Lower leg skin (tissue), 3 donors: ENCODE data around the gene PLXNC1.

Experiments
- CTCF ChIP-seq, 3 donors: fragments of 450-650 bp; IDR thresholded peaks; one replicate each; pipeline ENCODE4 v1.5.1; 2016; ENCODE audit warnings: antibody characterized with exemption in 3 of 3, mild to moderate bottlenecking in 3 of 3, moderate library complexity in 2 of 3
- POLR2A ChIP-seq, 2 donors: fragments of 450-650 bp; IDR thresholded peaks; one replicate each; pipeline ENCODE4 v1.6.1; 2016 to 2017; ENCODE audit warnings: antibody characterized with exemption in 2 of 2, mild to moderate bottlenecking in 1 of 2, moderate library complexity in 1 of 2

DNA sequence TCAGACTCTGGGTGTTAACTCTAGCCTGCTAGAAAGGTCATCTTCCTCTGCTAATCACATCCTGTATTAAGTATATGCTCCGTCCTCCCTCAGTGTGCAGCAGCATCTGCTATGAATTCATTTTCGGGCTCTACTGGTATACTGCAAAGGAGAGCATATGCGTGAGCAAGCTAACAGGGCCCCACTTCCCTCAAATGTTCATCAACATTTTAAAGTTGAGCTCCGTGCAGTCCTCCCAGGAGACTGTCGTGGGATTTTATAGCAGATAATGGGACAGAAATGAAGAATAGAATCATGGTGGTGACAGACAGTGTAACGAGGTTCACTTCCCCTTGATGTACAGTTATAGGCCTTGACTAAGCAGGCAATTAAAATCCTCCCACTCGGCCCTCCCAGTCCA lies 131.7 kb downstream of the PLXNC1 start:
- TF ChIP-seq CTCF (IDR thresholded peaks at IDR 0.05) (no peak), POLR2A (IDR thresholded peaks at IDR 0.05) (no peak)
